HL-60/S4 (cell line): ENCODE measurements around the gene SECTM1.

ENCODE experiments used
- in situ Hi-C: fragments of 300-500 bp; cut with MboI; formaldehyde crosslinking; loops from 2 replicates; pipeline ENCODE4 v1.14.3; 2022; ENCODE audit warnings: low sequenced_read_pairs

The SECTM1 gene

DNA sequence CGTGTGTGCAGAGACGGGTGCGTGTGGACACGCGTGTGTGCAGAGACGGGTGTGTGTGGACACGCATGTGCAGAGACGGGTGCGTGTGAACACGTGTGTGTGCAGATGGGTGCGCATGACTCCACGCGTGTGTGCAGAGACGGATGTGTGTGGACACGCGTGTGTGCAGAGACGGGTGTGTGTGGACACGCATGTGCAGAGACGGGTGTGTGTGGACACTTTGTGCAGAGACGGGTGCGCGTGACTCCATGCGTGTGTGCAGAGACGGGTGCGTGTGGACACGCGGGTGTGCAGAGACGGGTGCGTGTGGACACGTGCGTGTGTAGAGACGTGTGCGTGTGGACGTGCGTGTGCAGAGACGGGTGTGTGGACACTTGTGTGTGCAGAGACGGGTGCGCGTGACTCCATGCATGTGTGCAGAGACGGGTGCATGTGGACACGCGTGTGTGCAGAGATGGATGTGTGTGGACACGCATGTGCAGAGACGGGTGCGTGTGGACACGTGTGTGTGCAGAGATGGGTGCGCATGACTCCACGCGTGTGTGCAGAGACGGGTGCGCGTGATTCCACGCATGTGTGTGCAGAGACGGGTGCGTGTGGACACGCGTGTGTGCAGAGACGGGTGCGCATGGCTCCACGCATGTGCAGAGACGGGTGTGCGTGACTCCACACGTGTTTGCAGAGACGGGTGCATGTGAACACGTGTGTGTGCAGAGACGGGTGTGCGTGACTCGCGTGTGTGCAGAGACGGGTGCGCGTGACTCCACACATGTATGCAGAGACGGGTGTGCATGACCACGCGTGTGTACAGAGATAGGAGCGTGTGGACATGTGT is 14.6 kb downstream of the SECTM1 start:
- in situ Hi-C loops, result no loop called here

GRCh38 chr17:82318169-82318498 is 15.4 kb downstream of the SECTM1 start:
- in situ Hi-C loops, result no loop called here

DNA sequence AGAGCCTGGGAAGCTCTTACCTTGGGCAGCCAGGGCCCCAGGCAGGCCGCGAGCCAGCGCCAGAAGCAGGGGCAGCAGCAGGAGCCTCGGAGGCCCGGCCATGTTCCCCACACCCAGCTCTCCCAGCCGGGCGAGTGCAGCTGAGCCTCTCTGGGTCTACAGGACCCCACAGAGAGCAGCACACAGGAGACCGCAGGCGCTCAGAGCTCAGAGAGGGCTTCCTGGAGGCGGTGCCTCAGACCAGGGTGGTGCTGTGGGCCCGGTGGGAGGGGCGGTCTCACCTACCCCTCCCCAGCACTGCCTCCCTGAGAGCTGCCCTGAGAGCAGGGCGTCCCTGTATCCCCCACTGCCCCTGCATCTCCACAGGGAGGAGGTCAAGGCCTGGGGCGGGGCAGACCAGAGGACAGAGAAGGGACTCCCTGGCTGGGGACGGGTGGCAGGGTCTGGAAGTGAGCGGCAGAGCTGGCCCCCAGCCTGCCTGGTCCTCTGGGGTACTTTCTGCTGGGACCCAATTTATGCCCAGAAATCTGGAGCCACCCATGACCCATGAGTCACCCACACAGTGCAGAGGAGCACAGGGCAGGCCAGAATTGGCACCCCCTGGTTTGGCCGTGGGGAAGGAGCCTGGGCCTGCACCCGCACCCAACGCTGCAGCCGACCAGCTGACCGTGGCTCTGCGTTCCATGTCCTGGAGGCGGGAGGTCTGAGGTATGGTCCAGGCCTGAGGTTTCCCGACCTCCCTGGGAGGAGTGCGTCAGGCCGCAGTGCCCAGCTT is 16.0 kb downstream of the SECTM1 start, which contains the start of gene CD7:
CD7 (minus strand) TSS at position 215 of the 775 bp plus-strand sequence; CDS start at position 102, 113 bp downstream.
- in situ Hi-C loops, result no loop called here

- in situ Hi-C loops, result no loop called here
Measured at GRCh38 chr17:82316651-82317393, 16.7 kb downstream of the SECTM1 start.

GRCh38 chr17:82315703-82316358 is 17.7 kb downstream of the SECTM1 start:
- in situ Hi-C loops, result no loop called here

GRCh38 chr17:82314727-82315605 is 18.6 kb downstream of the SECTM1 start:
- in situ Hi-C loops, result no loop called here

DNA sequence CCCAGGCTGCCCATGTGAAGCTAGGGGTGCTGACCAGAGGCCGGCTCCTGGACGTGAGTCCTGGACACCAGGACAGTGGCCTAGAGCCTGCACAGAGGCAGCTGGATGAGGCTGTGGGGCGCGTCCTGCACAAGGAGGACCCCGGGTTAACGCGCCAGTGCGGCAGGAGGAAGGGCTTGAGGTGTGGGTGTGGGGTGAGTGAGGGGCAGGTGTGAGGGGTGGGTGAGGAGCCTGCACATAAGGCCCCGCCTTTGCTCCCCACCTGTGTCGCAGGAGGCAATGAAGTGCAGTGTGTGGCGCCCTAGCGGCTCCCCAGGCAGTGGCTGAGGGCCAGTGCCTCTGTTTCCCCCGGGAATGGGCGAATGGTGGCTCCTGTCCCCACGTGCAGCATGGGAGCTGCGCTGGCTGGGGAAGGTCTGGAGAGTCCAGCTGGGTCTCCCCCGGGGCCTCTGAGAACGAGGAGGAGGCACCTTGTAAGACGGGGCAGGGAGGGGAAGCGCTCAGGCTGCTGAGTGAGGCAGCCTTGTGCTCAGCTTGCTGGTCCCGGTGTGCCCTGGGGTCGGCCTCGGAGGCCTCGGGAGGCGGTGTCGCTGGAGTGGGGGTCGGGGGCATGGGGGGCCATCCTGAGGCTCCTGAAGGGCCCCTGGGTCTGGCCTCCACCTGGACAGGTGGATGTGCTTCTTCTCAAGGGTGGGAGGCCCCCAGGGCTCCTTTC is 19.4 kb downstream of the SECTM1 start:
- in situ Hi-C loops, result no loop called here

DNA sequence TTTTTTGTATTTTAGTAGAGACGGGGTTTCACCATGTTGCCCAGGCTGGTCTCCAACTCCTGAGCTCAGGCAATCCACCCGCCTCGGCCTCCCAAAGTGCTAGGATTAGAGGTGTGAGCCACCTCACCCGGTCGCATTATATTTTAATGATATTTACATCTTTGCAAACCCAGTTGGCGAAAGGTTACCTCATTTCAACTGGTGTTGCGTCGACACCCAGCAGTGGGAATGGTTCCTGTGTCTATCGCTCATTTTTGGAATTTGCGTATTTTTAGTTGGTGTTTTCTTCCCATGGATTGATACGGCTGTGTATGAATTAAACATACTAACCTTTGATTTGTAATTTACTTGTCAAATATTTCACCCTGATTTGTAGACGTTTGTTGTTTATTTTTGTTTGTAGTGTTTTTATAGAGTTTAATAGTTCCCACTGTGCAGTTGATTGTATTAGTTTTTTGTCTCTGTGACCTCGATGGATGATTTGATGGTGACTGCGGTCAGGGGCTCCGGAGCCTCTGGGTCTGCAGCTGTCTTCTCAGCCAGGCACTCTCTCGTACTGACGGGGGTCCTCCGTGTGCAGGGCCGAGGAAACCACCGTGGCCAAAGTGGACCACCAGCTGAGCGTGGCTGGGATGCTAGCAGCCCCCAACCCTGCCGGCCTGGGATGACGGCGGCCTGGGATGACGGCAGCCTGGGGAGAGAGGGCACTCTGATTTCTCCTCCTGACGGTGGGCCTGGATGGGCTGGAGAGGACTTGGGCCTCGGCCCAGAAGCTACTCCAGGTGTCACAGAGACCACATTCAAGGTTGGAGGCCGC is 20.2 kb downstream of the SECTM1 start:
- in situ Hi-C loops, result no loop called here

- in situ Hi-C loops, result no loop called here
Measured at GRCh38 chr17:82311971-82312370, 21.6 kb downstream of the SECTM1 start.

GRCh38 chr17:82310877-82311276 is 22.7 kb downstream of the SECTM1 start:
- in situ Hi-C loops, result no loop called here

- in situ Hi-C loops, result no loop called here
Measured at GRCh38 chr17:82309656-82310570, 23.7 kb downstream of the SECTM1 start.

- in situ Hi-C loops, result no loop called here
Measured at GRCh38 chr17:82305727-82306300, 27.8 kb downstream of the SECTM1 start.

DNA sequence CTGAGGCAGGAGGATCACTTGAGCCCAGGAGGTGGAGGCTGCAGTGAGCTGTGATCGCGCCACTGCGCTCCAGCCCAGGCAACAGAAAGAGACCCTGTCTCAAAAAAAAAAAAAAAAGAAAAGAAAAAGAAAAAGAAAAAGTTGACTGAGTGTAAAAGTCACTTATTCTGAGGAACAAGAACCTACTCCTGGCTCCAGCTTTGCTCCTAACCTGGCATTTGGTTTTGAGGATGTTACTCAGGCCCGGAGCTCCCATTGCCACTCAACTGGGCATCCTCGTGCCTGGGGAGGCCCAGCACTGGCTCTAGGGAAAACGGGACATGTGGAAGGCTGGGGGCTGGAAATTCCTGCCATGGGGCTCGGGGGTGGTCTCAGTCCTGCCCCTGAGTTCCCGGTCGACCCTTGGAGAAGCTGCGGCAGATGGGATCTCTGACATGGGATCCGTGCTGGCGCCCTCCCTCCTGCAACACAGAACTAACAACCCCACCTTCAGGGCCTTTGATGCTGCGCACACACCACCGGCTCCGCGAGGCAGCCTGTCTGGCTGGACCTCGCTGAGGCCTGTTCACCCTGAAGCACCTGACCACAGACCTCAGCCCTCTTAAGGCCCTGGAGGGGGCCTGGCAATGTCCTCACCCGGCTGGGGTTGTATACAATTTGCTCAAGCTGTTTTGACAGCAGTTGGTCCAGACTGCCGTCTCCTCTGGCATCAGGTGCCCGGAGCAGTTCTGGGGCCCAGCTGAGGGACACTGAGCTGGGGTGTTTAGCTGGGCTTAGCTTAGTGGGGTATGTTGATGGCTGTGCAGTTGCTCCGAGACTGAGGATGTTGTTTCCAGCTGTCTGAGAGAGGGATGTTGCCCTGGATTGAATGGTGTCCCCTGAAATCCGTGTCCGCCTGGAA is 28.5 kb downstream of the SECTM1 start:
- in situ Hi-C loops, result no loop called here

DNA sequence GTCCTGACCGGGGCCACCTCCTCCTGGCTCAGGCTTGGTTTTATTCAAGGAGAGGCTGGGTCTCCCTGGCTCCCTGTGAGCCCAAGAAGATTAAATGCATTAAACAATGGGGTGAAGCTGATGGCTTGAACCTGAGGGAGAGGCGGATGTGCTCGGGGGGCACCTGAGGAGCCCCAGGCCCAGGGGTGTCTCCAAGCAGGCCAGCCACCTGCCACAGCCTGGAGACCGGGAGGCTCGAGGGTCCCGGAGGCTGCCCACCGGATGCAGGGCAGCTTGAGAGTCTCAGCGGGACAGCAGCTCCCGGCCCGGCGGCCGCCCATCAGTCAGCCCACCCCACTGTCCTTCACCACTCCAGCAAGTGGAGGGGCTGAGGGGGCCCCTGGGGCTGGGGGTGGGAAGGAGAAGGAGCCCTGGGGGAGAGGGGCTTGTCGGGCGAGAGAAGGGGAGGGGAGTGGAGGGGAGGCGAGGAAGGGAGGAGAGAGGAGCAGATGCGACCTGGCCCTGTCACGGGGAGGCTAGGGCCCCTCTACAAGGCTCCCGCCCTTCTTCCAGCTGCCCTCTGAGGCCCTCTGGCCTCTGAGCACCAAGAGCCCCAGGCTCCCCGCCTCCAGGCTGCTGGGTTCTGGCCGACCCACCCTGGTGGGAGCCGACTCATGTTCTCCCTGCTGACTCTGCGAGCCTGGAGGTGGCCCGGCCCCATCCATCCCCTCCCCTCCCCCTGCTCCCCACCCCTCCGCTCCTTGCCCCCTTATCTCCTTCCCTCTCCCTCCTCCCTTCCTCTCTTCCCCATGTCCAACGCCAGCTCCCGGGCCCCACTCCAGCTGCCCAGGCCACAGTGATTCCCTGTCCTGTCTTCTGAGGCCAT is 29.4 kb downstream of the SECTM1 start:
- in situ Hi-C loops, result no loop called here
